Fibroblast of lung (primary cell): Measurements from ENCODE around the gene ZNF83. TPM values are rescaled to one million over a fixed set of nuclear protein-coding genes. Genes with fewer than 3 reads are reported as not detected.
"Not testable (repeated sequence)": the region's sequence is repeated elsewhere in the genome, so short reads cannot be mapped to it uniquely, and the experiment has no call there.

ENCODE experiments used
- DNase-seq, 2 donors: peaks; one replicate each; pipeline versions ENCODE4 v3.0.0 to v3.0.0-alpha.2; 2010; ENCODE audit warnings: low read depth in 2 of 2
- H2AFZ ChIP-seq: 2 replicates; pipeline ENCODE4 v1.5.1; 2012; ENCODE audit warnings: low read length, control low read depth, inconsistent platforms
- H3K27ac ChIP-seq: 2 replicates; pipeline ENCODE4 v1.5.1; 2011; ENCODE audit warnings: low read length, control low read depth; ENCODE audit not compliant: insufficient read depth
- H3K27me3 ChIP-seq: 2 replicates; pipeline ENCODE4 v1.5.1; 2011; ENCODE audit warnings: mild to moderate bottlenecking, low read length; ENCODE audit not compliant: control insufficient read depth, insufficient read depth
- H3K36me3 ChIP-seq: 2 replicates; pipeline ENCODE4 v1.5.1; 2011; ENCODE audit warnings: low read length; ENCODE audit not compliant: control insufficient read depth, insufficient read depth
- H3K4me1 ChIP-seq: 2 replicates; pipeline ENCODE4 v1.5.1; 2011; ENCODE audit warnings: low read length; ENCODE audit not compliant: control insufficient read depth, insufficient read depth; ENCODE audit errors: extremely low read depth
- H3K4me2 ChIP-seq: 2 replicates; pipeline ENCODE4 v1.5.1; 2011; ENCODE audit warnings: low read length, control low read depth; ENCODE audit not compliant: insufficient read depth; ENCODE audit errors: extremely low read depth
- H3K4me3 ChIP-seq, 4 experiments: fragments of 200-600 bp in 1 of 4; sonication (generic) in 1 of 4; replicated peaks in 1 of 4; 2 replicates each; pipeline ENCODE4 v1.5.1; 2011 to 2016; ENCODE audit warnings: low read length in 4 of 4, low read depth in 3 of 4, mild to moderate bottlenecking in 3 of 4, control low read depth in 2 of 4, inconsistent platforms in 1 of 4, mixed read lengths in 1 of 4; ENCODE audit not compliant: insufficient read depth in 1 of 4; ENCODE audit errors: control extremely low read depth in 1 of 4
- H3K79me2 ChIP-seq: 2 replicates; pipeline ENCODE4 v1.5.1; 2012; ENCODE audit warnings: mild to moderate bottlenecking, low read length, inconsistent platforms; ENCODE audit not compliant: control insufficient read depth, insufficient read depth
- H3K9ac ChIP-seq: 2 replicates; pipeline ENCODE4 v1.5.1; 2011; ENCODE audit warnings: mild to moderate bottlenecking, low read length, control low read depth; ENCODE audit not compliant: insufficient read depth
- H3K9me3 ChIP-seq: 2 replicates; pipeline ENCODE4 v1.5.1; 2012; ENCODE audit warnings: low read depth, low read length; ENCODE audit not compliant: control insufficient read depth, insufficient read depth
- H4K20me1 ChIP-seq: 2 replicates; pipeline ENCODE4 v1.5.1; 2011; ENCODE audit warnings: low read length; ENCODE audit not compliant: control insufficient read depth, insufficient read depth; ENCODE audit errors: extremely low read depth
- CTCF ChIP-seq, 2 donors: IDR thresholded peaks in 1 of 2; conservative IDR thresholded peaks in 1 of 2; 1 replicate in 1 of 2; 2 replicates in 1 of 2; pipeline ENCODE4 v1.5.1; 2011 to 2012; ENCODE audit warnings: low read length in 2 of 2, control low read depth in 1 of 2, inconsistent platforms in 1 of 2, low read depth in 1 of 2, mild to moderate bottlenecking in 1 of 2
- EZH2 ChIP-seq: IDR thresholded peaks from 2 replicates; pipeline ENCODE4 v1.5.1; 2012; ENCODE audit warnings: low read length, control low read depth, mild to moderate bottlenecking; ENCODE audit errors: missing control alignments
- polyA plus RNA-seq, 2 donors: library from polyadenylated mRNA; depleted of rRNA in 1 of 2; stranded (reverse) in 1 of 2; unstranded in 1 of 2; fragments of >200 nt; gene quantifications; 2 replicates each; pipeline ENCODE4 v1.2.1, GENCODE V29; 2011 to 2012; ENCODE audit warnings: missing spikeins in 1 of 2
- total RNA-seq: library from RNA; depleted of rRNA; stranded (reverse); fragments of >200 nt; gene quantifications from 2 replicates; pipeline ENCODE4 v1.2.1, GENCODE V29; 2014

The ZNF83 gene
- total and polyA plus RNA-seq, 2 donors (not counting 1 experiment from before 2014, with no cell fraction given) = 27.2 to 60.6 TPM

- TF ChIP-seq EZH2 (no peak), CTCF (conservative IDR thresholded peaks at IDR 0.05 in 1 of 2, IDR thresholded peaks at IDR 0.05 in 1 of 2; ENCODE audit: low read depth in 1 of 2, low read length in 2 of 2) (no peak)
- peaks cover 2% of the 10 kb centered on the region for H3K36me3 ChIP-seq
- no peaks in the 10 kb centered on the region for H3K4me1 ChIP-seq
- no peaks in the 10 kb centered on the region for H3K27me3 ChIP-seq
- H3K4me3 ChIP-seq = no peak overlapping the region
- no peak overlapping the region for H3K9ac ChIP-seq
- no peak overlapping the region for H2AFZ ChIP-seq
- no peak for DNase-seq
- H3K27ac ChIP-seq = no peak overlapping the region
- no peaks in the 10 kb centered on the region for H4K20me1 ChIP-seq
- H3K9me3 ChIP-seq = no peaks in the 10 kb centered on the region
- no peak overlapping the region for H3K4me2 ChIP-seq
- H3K79me2 ChIP-seq = peaks cover 37% of the 10 kb centered on the region
Observed at GRCh38 chr19:52679598-52679997, 41.4 kb upstream of the ZNF83 start.

- H3K27ac ChIP-seq, H4K20me1 ChIP-seq, H3K36me3 ChIP-seq, H3K4me1 ChIP-seq, DNase-seq, H3K9ac ChIP-seq, H2AFZ ChIP-seq, H3K9me3 ChIP-seq, H3K4me2 ChIP-seq, H3K4me3 ChIP-seq, H3K27me3 ChIP-seq: not testable (repeated sequence)
- peaks cover 37% of the 10 kb centered on the region for H3K79me2 ChIP-seq
Observed at GRCh38 chr19:52675239-52675638, 37.1 kb upstream of the ZNF83 start.

GRCh38 chr19:52673014-52673413 lies 34.9 kb upstream of the ZNF83 start:
- DNase-seq = peak; percentile 13 to 57

More at GRCh38 chr19:52673014-52673413, 34.9 kb upstream of the ZNF83 start:
- Histone ChIP-seq H3K27me3 (no peaks in the 10 kb centered on the region), H3K4me1 (no peaks in the 10 kb centered on the region), H3K9me3 (no peaks in the 10 kb centered on the region), H3K27ac (no peak overlapping the region), H4K20me1 (no peaks in the 10 kb centered on the region), H3K79me2 (peaks cover 24% of the 10 kb centered on the region), H3K36me3 (peaks cover 1% of the 10 kb centered on the region), H3K4me3 (no peak overlapping the region), H3K4me2 (no peak overlapping the region), H2AFZ (no peak overlapping the region), H3K9ac (no peak overlapping the region)
- TF ChIP-seq CTCF (conservative IDR thresholded peaks at IDR 0.05 in 1 of 2, IDR thresholded peaks at IDR 0.05 in 1 of 2; ENCODE audit: low read depth in 1 of 2, low read length in 2 of 2) (no peak), EZH2 (no peak)
